Myocyte (in vitro differentiated cells): ENCODE measurements around the gene SFMBT2. TPM values are rescaled to one million over a fixed set of nuclear protein-coding genes. Genes with fewer than 3 reads are reported as not detected.

ENCODE experiments used
- DNase-seq: peaks from one replicate; pipeline ENCODE4 v3.0.0-alpha.2; 2012; ENCODE audit warnings: low read depth
- polyA plus RNA-seq: library from polyadenylated mRNA; unstranded; fragments of >200 nt; gene quantifications from one replicate; pipeline ENCODE4 v1.2.1, GENCODE V29; 2012; ENCODE audit warnings: missing spikeins
- total RNA-seq: library from RNA; depleted of rRNA; stranded (reverse); fragments of >200 nt; gene quantifications from 2 replicates; pipeline ENCODE4 v1.2.3, GENCODE V29; 2014

SFMBT2 gene
- total RNA-seq = 0.05 and 0.08 TPM in 2 replicates
- polyA plus RNA-seq = 0.04 TPM

DNA sequence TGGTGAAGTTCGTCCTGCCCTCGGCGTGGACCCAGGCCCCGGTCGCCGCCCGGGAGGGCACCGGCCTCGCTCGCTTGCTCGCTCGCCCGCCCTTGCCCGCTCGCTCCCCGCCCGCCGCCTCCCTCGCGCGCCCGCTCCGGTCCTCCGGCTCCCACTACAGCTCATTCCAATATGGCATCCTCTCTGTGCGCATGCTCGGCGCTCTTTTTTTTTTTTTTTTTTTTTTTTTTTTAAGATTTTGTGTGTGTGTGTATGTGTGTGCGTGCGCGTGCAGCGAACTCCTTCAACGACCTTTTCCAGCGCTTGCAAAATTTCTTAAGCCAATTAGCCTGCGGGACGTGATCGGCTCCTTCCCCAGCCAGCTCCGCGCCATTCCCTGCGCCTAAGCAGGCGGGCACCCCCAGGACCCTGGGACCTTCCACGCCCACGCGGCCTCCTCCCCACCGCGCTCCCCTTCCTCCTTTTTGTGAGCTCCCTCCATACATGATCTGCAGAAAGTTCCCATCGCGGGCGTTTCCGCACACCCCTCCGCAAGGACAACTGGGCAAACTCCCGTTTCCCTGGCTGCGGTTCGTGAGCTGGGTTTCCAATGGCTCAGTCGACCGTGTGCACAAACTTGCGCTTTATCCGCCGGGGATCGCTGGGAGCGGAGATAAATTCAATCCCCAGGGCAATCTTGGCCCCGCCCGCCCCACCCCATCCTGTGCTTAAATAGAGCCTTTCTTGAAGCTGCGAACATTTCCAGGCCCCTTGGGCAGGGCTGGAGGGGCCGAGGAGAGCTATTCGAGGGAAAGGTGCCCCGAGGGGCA lies at the start of gene SFMBT2:
Gene SFMBT2 (minus strand): TSS at position 173 of the 809 bp plus-strand sequence. CDS start 29,136 bp downstream, outside the sequence.
- peak; percentile 42 for DNase-seq

DNA sequence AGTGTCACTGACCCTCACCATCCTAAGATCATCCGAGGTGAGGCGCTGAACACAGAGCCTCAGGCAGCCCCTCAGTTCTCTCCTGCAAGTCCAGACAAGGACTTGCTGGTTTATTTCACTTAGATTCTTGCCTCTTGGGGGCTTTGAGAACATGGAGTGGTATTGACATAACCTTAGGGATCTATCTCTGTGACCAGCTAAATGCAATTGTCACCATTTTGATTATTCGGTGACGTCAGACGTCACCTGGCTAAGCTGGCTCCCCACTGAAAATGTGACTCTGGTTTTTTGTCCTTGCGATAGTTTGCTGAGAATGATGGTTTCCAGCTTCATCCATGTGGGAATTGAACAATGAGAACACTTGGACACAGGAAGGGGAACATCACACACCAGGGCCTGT lies 49.2 kb upstream of the SFMBT2 start:
- no peak for DNase-seq

DNA sequence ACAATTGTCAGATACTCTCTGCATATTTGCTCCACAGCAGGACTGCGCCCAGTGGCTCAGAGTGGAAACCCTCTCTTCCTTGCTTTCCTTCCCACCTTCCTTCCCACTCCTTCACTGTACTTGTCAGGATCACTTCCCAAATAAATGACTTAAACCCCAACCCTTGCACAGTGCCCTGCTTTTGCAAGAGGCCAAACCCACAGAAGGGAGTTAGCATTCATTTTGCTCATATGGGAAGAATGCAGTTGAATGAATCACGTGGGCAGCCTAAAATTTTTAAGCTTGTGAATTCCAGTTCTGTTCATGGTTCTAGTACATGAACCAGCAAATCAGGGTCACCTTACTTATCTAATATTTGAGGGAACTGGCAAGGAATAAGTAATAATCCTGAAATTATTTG lies 47.7 kb upstream of the SFMBT2 start:
- DNase-seq = no peak

DNA sequence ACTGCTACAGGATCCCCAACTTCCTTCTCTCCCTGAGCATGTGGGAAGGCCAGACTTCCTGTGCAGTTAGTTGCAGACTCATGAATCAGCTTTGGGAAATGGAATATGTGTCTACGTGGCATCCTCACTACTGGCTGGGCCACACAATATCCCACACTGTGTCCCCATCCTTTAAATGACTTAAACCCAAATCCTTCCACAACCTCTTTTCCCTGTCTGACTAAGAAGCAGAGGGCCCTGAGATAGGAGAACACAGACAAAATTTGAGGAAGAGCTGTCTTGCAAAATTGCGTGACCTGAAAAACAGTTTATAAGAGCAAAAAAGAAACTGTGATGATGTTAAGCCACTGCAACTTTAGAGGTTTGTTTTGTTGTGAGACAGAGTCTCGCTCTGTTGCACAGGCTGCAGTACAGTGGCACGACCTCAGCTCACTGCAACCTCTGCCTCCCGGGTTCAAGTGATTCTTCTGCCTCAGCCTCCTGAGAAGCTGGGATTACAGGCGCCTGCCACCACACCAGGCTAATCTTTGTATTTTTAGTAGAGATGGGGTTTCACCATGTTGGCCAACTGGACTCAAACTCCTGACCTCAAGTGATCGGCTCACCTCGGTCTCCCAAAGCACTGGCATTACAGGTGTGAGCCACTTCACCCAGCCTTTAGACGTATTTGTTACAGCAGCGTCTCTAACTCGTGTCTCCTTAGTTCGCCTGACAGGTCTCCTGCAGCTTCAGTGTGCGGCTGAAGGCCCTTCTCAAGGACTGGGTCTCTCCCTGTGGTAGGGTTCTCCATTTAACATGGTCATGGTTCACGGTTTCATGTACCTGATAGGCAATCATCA lies 46.9 kb upstream of the SFMBT2 start:
- no peak for DNase-seq

DNA sequence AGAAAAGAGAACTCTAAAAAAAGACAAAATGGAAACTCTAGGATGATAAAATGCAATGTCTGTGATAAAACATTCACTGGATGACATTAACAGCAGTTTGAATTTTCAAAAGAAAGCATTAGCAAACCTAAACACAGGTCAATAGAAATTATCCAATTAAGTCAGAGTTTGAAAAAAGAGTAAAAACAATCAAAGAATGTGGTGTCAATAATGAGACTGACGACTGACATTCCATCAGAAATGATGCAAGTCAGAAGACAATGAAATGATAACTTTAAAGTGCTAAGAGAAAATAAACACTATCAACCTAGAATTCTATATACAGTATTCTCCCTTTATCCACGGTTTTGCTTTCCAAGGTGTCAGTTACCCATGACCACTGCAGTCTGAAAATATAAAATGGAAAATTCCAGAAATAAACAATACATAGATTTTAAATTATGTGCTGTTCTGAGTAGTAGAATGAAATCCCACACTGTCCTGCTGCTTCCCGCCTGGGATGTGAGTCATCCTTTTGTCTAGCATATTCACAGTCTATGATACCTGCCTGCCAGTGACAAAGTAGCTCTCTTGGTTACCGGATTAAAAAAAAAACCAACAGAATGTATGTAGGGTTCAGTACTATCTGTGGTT lies 38.3 kb upstream of the SFMBT2 start:
- DNase-seq = no peak

DNA sequence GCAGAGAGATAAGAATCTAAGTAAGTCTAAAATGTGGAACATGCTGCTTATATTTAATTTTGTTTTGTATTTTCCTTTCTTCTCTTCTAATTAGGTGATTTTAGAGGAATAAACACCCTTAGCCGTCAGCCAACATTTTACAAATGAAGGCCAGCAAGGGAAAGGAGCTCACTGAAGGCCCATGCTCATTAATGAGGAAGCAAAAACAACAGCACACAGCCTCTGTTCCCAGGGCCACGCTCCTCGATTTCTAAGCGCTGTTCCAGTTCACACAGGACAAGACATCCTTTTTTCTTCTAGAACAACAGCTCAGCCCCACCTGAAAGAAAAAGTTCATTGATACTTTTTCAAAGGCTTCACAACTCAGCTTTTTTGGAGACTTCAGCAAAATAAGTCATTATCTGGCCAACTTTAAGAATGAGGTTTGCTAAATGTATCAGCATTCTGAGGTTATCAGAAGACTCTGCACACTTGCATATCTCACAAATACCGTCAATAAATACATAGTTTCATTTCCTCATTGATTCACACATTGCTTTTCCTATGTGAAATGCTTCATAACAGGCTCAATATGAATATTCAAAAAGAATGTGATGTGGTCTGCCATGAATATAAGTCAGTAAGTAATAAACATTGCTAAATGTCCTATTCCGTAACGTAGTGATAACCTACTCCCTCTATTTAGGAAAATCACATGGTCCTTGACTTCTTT lies 34.8 kb upstream of the SFMBT2 start:
- DNase-seq = no peak

DNA sequence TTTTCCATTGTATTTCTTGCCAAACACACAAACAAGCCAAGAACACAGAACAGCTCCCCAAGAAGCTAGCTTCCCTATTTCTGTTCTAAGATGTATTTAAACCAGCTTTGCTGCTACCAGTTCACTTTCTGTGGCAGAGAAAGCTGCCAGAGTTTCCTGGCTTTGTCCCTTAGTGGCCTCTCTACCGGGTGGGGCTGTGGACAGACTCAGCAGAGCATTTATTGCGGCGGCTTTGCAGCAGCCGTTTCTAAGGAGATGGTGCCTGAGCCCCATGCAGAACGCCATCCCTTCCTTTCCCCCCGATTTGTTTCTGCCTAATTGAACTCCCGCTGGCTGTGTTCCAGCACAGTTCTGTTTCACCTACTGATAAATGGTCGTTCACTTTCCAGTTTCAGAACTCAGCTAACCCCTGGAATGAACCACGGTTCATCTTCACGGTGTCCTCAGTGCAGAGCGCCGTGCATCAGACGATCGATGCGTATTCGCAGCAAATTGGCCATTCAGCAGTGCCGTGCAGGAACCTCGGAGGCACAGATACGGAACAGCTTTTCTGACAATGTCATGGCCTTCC lies 33.8 kb upstream of the SFMBT2 start:
- no peak for DNase-seq

DNA sequence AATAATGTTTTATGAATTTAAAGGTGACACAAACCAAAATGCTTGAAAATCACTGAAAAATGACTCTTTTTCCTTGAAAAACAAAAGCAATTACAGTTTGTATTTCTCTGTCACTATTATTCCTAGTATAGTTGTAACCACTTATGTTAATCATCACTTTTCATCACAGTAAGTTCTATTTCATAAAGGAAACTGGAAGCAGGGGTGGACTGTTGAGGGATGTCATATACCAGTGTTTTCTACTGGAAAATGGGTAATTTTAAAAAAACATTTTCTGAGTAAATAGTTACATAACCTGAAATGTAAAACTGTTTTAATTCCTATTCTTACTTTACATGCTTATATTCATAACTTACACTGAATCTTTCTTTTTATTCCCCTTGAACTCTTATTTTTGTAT lies 32.2 kb upstream of the SFMBT2 start:
- DNase-seq = no peak

DNA sequence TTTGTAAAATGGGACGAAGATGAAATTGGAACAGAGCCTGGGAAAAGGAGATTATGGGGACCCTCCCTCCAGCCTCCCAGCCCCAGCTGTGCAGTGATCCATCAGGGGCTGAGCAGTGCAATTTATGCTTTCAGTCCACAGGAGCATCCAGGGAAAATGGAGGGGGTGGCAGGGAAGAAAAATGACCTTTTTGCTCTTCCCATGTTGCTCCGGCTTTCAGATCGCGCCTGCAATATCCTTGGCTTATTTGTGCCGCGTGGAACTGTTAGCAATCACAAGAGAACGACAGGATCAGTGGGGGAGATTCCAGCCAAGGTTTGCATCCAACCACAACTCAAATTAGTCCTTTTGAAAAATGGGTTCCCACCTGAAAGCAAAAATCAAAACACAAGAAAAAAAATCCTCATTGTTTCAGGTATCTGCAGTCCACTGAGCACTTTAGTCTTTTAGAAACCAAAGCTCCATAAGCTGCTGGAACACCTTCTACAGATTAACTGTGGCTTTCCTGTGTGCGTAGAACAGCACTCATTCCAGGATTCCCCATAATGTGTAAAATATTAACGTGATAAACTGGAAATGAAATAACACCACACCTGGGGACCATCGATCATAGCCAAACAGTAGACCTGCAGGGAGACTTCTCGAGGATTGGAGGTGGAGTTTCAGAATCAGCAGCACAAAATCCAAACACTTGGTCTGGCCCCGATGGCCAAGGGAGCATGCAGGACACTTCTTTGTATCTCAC lies 30.7 kb upstream of the SFMBT2 start:
- DNase-seq = no peak

DNA sequence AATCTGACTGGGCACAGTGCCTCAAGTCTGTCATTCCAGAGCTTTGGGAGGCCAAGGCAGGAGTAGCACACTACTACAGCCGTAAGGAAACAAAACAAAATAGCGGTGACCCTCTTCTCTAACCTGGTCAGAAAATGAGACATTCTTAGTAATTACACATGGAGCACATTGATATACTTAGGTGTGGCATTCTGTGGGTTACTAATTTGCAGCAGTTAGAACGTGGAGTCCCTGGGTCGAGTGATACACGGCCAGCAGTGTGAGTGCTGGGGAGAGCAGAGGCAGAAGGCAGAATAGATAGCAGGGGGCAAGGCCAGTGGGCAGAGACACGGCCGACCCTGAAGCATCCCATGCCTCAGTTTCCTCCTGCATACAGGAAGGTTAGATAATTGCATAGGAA lies 28.9 kb upstream of the SFMBT2 start:
- no peak for DNase-seq

DNA sequence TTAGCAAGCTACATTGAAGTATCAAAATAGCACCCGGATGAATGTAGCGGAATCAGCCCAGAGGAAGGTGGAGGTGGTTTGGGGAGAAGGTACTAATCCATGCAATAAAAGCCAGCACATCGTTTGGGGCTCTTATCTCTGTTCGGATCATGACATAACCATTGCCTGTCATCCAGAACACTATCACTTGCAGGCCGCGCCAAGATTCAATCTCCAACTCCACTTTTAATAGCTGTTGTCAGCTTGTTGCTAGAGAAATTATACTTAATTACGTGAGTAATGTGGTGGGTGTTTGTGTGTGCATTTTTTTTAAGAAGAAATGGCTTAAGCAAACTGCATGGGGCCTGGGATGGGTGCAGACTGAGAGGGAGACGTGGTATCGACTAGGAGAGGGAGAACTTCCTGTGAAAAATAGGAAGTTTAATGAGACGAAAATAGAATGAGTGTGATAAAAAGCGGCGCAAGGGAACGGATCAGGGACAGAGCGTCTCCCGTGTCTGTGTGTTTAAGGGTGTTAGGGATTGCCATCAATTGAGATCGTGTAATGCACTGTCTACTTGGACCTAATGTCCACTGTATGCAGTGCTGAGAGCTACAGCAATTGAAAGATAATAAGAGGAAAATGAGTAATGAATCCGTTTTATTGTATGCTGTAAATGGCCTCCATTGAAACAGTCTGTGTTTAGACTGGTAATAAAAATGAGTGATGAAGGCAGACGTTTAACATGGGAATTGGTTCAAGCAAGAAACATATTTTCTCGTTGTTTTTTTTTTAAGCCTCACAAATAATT lies 27.6 kb upstream of the SFMBT2 start:
- no peak for DNase-seq

DNA sequence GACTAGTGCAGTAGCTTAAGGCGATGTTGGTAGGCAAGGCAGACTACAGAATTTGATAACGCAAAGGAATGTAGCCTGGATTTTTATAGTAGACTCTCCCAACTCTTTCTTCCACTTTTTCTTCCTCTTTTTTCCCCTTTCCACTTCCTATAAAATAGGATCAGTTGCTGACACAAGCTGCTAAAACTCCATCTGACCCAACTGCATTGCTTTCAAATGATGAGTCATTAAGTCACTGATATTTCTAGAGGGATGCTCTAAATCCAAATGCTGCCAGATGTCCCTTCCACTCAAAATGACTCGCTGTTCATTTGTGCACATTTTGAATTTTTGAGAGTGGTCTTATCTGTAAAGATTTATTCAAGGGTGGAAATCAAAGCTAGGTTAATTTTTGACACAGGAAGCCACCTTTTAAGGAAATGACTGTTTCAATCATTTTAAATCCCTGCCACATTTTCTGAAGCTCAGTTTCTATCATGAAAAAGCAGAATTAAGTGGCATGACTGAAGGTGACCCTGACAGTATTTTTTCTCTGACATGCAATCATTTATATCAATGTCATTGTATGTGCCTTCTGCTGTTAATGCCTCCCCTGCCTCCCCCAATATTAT lies 25.8 kb upstream of the SFMBT2 start:
- DNase-seq = no peak

DNA sequence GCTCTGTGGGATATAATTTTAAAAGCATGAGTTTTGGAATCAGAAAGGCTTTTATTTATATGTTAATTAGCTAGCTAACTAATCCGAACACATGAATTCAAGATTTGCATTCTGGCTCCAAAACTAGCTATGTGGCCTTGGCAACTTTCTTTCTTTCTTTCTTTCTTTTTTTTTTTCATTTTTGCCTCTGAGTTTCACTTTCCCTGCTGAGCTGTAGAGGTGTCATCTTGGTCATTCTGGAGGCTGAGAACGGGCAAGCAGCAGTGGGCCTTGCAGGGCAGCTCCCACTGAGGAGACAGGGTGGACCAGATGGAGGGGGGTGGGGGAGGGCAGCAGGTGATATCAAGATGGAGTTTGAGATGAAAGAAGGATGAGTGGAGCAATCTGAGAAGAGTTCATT lies 24.8 kb upstream of the SFMBT2 start:
- no peak for DNase-seq

DNA sequence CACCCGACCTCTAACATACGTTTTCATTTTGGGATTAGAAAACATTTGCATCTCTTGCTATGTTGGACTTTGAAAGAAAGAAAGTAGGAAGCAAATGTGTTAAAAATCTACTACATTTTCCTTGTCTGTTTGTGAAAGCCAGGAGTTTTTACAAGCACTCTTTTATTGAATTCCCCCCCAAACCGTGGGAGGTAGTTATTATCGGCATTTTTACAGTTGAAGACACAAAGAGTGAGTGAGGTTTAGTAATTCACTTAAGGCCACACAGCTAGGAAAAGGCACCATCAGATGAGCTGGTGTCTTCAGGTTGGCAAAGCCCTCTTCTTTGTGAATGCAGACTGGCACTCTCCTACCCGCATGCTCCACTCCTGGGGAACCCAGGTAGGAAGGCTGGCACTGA lies 23.5 kb upstream of the SFMBT2 start:
- no peak for DNase-seq

DNA sequence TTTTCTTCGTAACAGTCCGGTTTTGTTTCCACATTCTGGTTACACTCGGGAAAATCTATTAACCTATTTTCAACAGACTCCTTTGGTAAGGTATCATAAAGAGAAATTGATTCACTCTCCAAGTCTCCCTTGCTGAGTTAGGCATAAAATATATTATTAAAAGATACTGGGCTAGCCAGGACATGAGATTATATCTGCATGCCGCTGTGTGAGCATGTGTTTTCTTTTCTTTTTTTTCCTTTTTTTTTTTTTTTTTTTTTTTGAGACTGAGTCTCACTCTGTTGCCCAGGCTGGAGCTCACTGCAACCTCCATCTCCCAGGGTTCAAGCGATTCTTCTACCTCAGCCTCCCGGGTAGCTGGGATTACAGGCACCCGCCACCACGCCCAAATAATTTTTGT lies 23.0 kb upstream of the SFMBT2 start:
- no peak for DNase-seq

DNA sequence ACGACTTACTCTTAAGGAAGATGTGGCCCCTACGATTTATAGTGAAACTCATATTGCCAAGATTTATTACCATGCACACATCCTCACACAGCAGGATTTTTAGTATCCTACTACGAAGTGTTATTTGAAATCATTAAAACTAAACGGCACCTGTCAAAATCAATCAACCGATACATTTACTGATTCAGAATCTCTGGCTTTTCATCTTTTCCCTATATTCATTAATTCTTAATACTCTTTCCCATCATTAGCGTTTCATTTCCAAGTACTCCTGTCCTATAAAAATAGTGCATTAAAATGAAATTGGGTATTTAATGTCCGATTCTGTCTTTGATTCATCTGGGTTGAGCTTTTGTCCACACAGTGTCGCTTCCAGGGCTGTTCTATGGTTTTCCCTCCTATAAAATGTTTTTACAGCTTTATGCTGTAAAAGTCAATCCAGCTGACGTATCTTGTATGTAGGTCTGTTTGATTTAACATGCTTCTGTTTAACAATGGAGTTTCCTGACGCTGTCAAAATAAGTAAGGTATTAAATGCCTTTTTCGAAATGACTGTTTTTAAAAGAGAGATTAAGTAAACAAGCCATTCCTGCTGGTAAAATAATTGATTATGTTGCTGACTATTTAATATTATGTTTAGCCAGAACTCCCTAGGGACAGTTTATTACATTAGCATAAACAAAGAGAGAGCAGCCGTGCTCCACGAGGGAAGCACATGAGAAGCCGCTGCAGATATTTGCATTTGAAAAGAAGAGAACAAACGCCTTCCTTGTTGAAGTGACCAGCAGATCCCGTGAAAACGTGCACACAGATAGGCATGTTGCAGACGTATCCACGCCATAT lies 22.3 kb upstream of the SFMBT2 start:
- DNase-seq = no peak

DNA sequence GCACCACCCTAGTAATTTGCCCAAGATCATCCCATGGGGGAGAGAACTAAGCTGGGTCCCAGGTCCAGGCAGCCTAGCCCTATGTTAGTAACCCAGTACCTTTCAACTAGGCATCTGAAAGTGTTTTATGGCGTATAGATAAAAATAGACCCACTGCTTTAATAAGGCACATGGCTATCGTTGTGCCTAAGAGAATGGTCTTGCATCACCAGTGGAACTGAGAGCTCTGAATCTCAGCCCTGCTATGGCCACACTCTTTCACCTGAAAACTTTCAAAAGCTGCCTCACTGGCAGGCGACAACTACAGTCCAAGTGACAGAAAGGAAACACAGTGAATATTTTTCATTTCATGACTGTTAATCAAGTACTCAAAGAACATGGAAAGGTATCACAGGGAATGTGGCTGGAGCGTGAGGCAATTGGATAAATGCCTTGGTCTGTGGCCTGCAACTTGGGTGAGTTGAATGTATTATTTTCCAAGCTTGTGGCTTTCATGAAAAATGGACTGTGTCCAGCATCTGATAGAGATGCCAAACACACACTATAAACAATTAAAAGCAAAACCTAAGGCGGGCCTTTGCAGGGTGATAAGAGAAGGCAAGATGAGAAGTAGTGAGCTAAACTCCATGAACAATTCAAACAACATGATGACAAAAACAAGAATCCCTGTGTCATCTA lies 18.0 kb upstream of the SFMBT2 start:
- no peak for DNase-seq

DNA sequence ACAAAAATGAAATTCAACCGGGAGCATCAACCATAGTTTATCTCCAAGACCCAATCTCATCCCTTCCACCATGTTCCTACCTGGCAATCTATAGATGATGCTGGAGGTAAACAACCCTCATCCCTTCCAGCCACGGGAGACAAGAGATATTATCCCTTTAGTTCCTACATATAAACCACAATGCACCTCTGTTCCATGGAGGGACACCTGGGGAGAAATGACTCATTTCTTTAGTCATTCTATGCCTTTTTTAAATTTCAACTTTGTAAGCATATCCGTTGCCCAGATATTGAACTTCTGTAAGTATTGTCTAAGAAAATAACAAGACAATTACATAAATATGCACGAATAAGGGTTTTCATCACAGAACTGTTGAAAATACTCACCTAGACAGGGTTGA lies 15.5 kb upstream of the SFMBT2 start:
- DNase-seq = no peak
